HCT116 (cell line): ENCODE data around the gene ZNF497. TPM values are rescaled to one million over a fixed set of nuclear protein-coding genes. Genes with fewer than 3 reads are reported as not detected.
A peak's percentile ranks its signal among the peaks of the same experiment; 100 is the strongest.

Experiments
- ATAC-seq: fragments of 200-7000 bp; cut with Tn5 transposase; 2 replicates; pipeline ENCODE4 v1.9.1; 2020; ENCODE audit warnings: mild to moderate bottlenecking, moderate library complexity
- BruUV-seq: library from RNA; stranded (reverse); fragments of 400-500 nt; replicated peaks from 2 replicates; lab custom pipeline; 2021; lab: Mats Ljungman, UMichigan
- CTCF ChIA-PET: fragments of 300-600 bp; sonication (Branson Sonifier 250); formaldehyde crosslinking; loops from one replicate; lab custom pipeline; 2021; ENCODE audit warnings: antibody characterized with exemption; lab: Charles Lee
- POLR2A ChIA-PET: fragments of 300-600, 350-600 bp; sonication (Branson Sonifier 250); formaldehyde crosslinking; loops from one replicate; lab custom pipeline; 2021; ENCODE audit warnings: antibody characterized with exemption; lab: Charles Lee
- RAD21 ChIA-PET, 2 experiments: fragments of 300-600 bp; sonication (Branson Sonifier 250); formaldehyde crosslinking; loops; one replicate each; lab custom pipeline; 2023; ENCODE audit warnings: low total read pairs in 2 of 2; ENCODE audit not compliant: uncharacterized antibody in 2 of 2, unreplicated experiment in 2 of 2, low non-redundant PET in 1 of 2; lab: Charles Lee
- DNase-seq: peaks from one replicate; pipeline ENCODE4 v3.0.0-alpha.2; 2010; ENCODE audit warnings: low read depth, low spot score
- H2AFZ ChIP-seq: fragments of 200-600 bp; shearing (Covaris generic), sonication (generic); 2 replicates; pipeline ENCODE4 v1.6.1; 2017; ENCODE audit warnings: low read depth, mixed run types, mixed read lengths, antibody characterized with exemption, low read length; ENCODE audit not compliant: poor library complexity, severe bottlenecking
- H3K27ac ChIP-seq: 2 replicates; pipeline ENCODE4 v1.5.1; 2012; ENCODE audit warnings: low read depth, low read length
- H3K27me3 ChIP-seq: fragments of 200-600 bp; sonication (generic); 2 replicates; pipeline ENCODE4 v1.6.1; 2016; ENCODE audit warnings: mixed run types, low read length, mixed read lengths; ENCODE audit not compliant: insufficient read depth
- H3K36me3 ChIP-seq, 2 experiments: fragments of 200-500 bp in 1 of 2; fragments of 200-600 bp in 1 of 2; sonication (Bioruptor generic) in 1 of 2; sonication (generic) in 1 of 2; 2 replicates each; pipeline versions ENCODE4 v1.5.1 to v1.6.1; 2014 to 2016; ENCODE audit warnings: low read length in 2 of 2, inconsistent platforms in 1 of 2, mixed read lengths in 1 of 2, mixed run types in 1 of 2; ENCODE audit not compliant: insufficient read depth in 2 of 2, control insufficient read depth in 1 of 2
- H3K4me1 ChIP-seq, 2 experiments: fragments of 200-600 bp in 1 of 2; sonication (generic) in 1 of 2; 2 replicates each; pipeline versions ENCODE4 v1.5.1 to v1.6.1; 2012 to 2017; ENCODE audit warnings: low read length in 2 of 2, inconsistent platforms in 1 of 2, mild to moderate bottlenecking in 1 of 2, mixed read lengths in 1 of 2, mixed run types in 1 of 2, moderate library complexity in 1 of 2; ENCODE audit not compliant: insufficient read depth in 2 of 2, control insufficient read depth in 1 of 2
- H3K4me2 ChIP-seq: fragments of 200-600 bp; sonication (generic); 2 replicates; pipeline ENCODE4 v1.6.1; 2017; ENCODE audit warnings: mixed run types, low read length, mixed read lengths
- H3K4me3 ChIP-seq, 2 experiments: fragments of 200-600 bp in 1 of 2; sonication (generic) in 1 of 2; replicated peaks in 1 of 2; 2 replicates each; pipeline ENCODE4 v1.5.1; 2011 to 2016; ENCODE audit warnings: low read length in 2 of 2, control low read depth in 1 of 2, low read depth in 1 of 2, mild to moderate bottlenecking in 1 of 2, mixed read lengths in 1 of 2, mixed run types in 1 of 2
- H3K79me2 ChIP-seq: fragments of 200-600 bp; sonication (generic); 2 replicates; pipeline ENCODE4 v1.6.1; 2017; ENCODE audit warnings: mild to moderate bottlenecking, mixed run types, low read length, moderate library complexity, mixed read lengths; ENCODE audit not compliant: insufficient read depth
- H3K9ac ChIP-seq: fragments of 200-600 bp; sonication (generic); 2 replicates; pipeline ENCODE4 v1.6.1; 2016; ENCODE audit warnings: low read length, mixed read lengths
- H3K9me2 ChIP-seq: fragments of 200-600 bp; sonication (generic), shearing (Covaris generic); 2 replicates; pipeline ENCODE4 v1.6.1; 2017; ENCODE audit warnings: mixed run types, mild to moderate bottlenecking, moderate library complexity; ENCODE audit not compliant: insufficient read depth
- H3K9me3 ChIP-seq, 2 experiments: fragments of 200-500 bp in 1 of 2; fragments of 200-600 bp in 1 of 2; sonication (Bioruptor generic) in 1 of 2; sonication (generic) in 1 of 2; 2 replicates each; pipeline ENCODE4 v1.6.1; 2014 to 2017; ENCODE audit warnings: low read length in 2 of 2, mixed read lengths in 2 of 2, inconsistent platforms in 1 of 2, low read depth in 1 of 2, mild to moderate bottlenecking in 1 of 2, mixed run types in 1 of 2, moderate library complexity in 1 of 2; ENCODE audit not compliant: control insufficient read depth in 1 of 2, insufficient read depth in 1 of 2
- H4K20me1 ChIP-seq: fragments of 200-600 bp; sonication (generic), shearing (Covaris generic); 2 replicates; pipeline ENCODE4 v1.6.1; 2017; ENCODE audit warnings: mixed run types, mild to moderate bottlenecking, moderate library complexity; ENCODE audit not compliant: insufficient read depth
- CBX3 ChIP-seq: IDR thresholded peaks from 2 replicates; pipeline ENCODE4 v1.6.1; 2012; ENCODE audit warnings: low read depth
- CEBPB ChIP-seq: IDR thresholded peaks from 2 replicates; pipeline ENCODE4 v1.6.1; 2012; ENCODE audit warnings: low read depth
- EZH2 ChIP-seq: fragments of 200-600 bp; sonication (generic); IDR thresholded peaks from 2 replicates; pipeline ENCODE4 v1.6.1; 2017; ENCODE audit warnings: antibody characterized with exemption, mixed run types
- FOSL1 ChIP-seq: IDR thresholded peaks from 2 replicates; pipeline ENCODE4 v1.6.1; 2012; ENCODE audit warnings: low read depth
- JUND ChIP-seq: IDR thresholded peaks from 2 replicates; pipeline ENCODE4 v1.6.1; 2012
- POLR2A ChIP-seq: IDR thresholded peaks from 2 replicates; pipeline ENCODE4 v1.7.0; 2011; ENCODE audit warnings: borderline replicate concordance; ENCODE audit not compliant: insufficient read depth, insufficient read length; ENCODE audit errors: extremely low read depth
- POLR2AphosphoS5 ChIP-seq: IDR thresholded peaks from 2 replicates; pipeline ENCODE4 v1.6.1; 2011; ENCODE audit warnings: mild to moderate bottlenecking, low read depth, low read length, moderate library complexity
- RAD21 ChIP-seq: IDR thresholded peaks from 2 replicates; pipeline ENCODE4 v1.6.1; 2012; ENCODE audit warnings: low read depth, mild to moderate bottlenecking
- SP1 ChIP-seq: IDR thresholded peaks from 2 replicates; pipeline ENCODE4 v1.6.1; 2012; ENCODE audit warnings: low read depth
- SRF ChIP-seq: IDR thresholded peaks from 2 replicates; pipeline ENCODE4 v1.6.1; 2012; ENCODE audit warnings: low read depth
- TCF7L2 ChIP-seq: IDR thresholded peaks from 2 replicates; pipeline ENCODE4 v1.7.0; 2011; ENCODE audit warnings: borderline replicate concordance, inconsistent platforms; ENCODE audit not compliant: insufficient read depth, insufficient read length; ENCODE audit errors: extremely low read depth
- YY1 ChIP-seq: IDR thresholded peaks from 2 replicates; pipeline ENCODE4 v1.6.1; 2011; ENCODE audit warnings: low read length, low read depth, moderate library complexity, mild to moderate bottlenecking; ENCODE audit not compliant: insufficient replicate concordance; ENCODE audit errors: extremely low read depth
- ZNF274 ChIP-seq: fragments of 200-500 bp; sonication (Bioruptor generic); IDR thresholded peaks from 2 replicates; pipeline ENCODE4 v1.6.1; 2014; ENCODE audit warnings: mild to moderate bottlenecking, low read depth, low read length, inconsistent platforms
- intact Hi-C: fragments of 100-400 bp; cut with micrococcal nuclease; formaldehyde crosslinking; loops from 2 replicates; pipeline ENCODE4 v1.10.0; 2022
- total RNA-seq: library from RNA; stranded (reverse); gene quantifications from one replicate; pipeline ENCODE4 v1.2.1, GENCODE V29; 2021; ENCODE audit not compliant: unreplicated experiment
- TF ChIP-seq, protein P1 (sequence below), 3 experiments: fragments of 200-600 bp in 1 of 3; sonication (generic) in 1 of 3; IDR thresholded peaks in 2 of 3; conservative IDR thresholded peaks in 1 of 3; 2 replicates each; pipeline ENCODE4 v1.5.1; 2012 to 2017; ENCODE audit warnings: low read depth in 2 of 3, low read length in 2 of 3, antibody characterized with exemption in 1 of 3, borderline replicate concordance in 1 of 3, control low read depth in 1 of 3, mild to moderate bottlenecking in 1 of 3, mixed read lengths in 1 of 3, mixed run types in 1 of 3, moderate library complexity in 1 of 3; ENCODE audit not compliant: insufficient read depth in 1 of 3
- TF ChIP-seq, protein P2 (sequence below): IDR thresholded peaks from 2 replicates; pipeline ENCODE4 v1.6.1; 2012
- TF ChIP-seq, protein P3 (sequence below): IDR thresholded peaks from 2 replicates; pipeline ENCODE4 v1.6.1; 2011; ENCODE audit warnings: mild to moderate bottlenecking, low read length, moderate library complexity; ENCODE audit not compliant: insufficient replicate concordance; ENCODE audit errors: extremely low read depth
- TF ChIP-seq, protein P4 (sequence below): IDR thresholded peaks from 2 replicates; pipeline ENCODE4 v1.6.1; 2012
- TF ChIP-seq, protein P5 (sequence below): IDR thresholded peaks from 2 replicates; pipeline ENCODE4 v1.6.1; 2012; ENCODE audit warnings: low read depth

Gene ZNF497
- total RNA-seq, 1 experiment from 2014 or later = 5.1 TPM

DNA sequence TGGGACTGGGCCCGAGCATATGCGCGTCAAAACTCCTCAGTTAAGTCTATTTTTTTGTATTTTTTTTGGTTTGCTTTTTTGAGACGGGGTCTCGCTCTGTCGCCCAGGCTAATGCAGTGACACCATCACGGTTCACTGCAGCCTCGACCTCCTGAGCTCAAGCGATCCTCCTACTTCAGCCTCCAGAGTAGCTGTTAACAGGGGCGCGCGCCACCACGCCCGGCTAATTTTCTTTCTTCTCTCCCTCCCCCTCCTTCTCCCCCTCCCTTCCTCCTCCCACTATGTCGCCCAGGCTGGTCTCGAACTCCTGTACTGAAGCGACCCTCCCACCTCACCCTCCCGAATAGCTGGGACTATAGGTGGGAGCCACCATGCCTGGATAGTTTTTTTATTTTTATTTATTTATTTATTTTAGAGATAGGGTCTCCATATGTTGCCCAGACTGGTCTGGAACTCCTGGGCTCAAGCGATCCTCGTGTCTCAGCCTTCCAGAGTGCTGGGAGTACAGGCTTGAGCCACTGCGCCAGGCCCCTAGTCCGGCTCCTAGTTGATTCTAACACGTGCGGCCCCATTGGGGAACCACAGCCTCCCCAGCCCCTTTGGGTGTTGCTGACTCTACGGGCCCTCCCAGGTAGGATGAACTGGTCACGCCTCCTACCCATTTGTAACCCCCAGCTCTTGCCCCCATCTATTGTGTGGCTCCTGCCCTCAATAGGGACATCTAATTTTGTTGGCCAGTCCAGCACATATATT, 19.1 kb upstream of the ZNF497 start:
- intact Hi-C loops = loop anchor here (1.0 kb wide), 1 partner anchor 19 kb away; the partner anchor contains the start of gene ZNF497

More for the DNA sequence above, 19.1 kb upstream of the ZNF497 start:
- CTCF ChIA-PET = no interaction called here
- DNase-seq (no peak), ATAC-seq (no peak)
- RAD21 ChIA-PET = no interaction called here
- peak overlapping the region; percentile 92 for H3K27ac ChIP-seq
- H3K4me2 ChIP-seq = peak overlapping the region; percentile 100
- no peaks in the 10 kb centered on the region for H3K9me3 ChIP-seq
- TF ChIP-seq SP1 = no peak
- no peak for TF ChIP-seq EZH2
- TF ChIP-seq ZNF274 = no peak
- TF ChIP-seq FOSL1 = no peak
- TF ChIP-seq, protein P1, sequence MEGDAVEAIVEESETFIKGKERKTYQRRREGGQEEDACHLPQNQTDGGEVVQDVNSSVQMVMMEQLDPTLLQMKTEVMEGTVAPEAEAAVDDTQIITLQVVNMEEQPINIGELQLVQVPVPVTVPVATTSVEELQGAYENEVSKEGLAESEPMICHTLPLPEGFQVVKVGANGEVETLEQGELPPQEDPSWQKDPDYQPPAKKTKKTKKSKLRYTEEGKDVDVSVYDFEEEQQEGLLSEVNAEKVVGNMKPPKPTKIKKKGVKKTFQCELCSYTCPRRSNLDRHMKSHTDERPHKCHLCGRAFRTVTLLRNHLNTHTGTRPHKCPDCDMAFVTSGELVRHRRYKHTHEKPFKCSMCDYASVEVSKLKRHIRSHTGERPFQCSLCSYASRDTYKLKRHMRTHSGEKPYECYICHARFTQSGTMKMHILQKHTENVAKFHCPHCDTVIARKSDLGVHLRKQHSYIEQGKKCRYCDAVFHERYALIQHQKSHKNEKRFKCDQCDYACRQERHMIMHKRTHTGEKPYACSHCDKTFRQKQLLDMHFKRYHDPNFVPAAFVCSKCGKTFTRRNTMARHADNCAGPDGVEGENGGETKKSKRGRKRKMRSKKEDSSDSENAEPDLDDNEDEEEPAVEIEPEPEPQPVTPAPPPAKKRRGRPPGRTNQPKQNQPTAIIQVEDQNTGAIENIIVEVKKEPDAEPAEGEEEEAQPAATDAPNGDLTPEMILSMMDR (IDR thresholded peaks at IDR 0.05 in 2 of 3, conservative IDR thresholded peaks at IDR 0.05 in 1 of 3; ENCODE audit: borderline replicate concordance in 1 of 3, insufficient read depth in 1 of 3, low read depth in 2 of 3, low read length in 2 of 3) = no peak
- no peak for TF ChIP-seq CBX3
- TF ChIP-seq, protein P2, sequence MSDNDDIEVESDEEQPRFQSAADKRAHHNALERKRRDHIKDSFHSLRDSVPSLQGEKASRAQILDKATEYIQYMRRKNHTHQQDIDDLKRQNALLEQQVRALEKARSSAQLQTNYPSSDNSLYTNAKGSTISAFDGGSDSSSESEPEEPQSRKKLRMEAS = no peak
- no peak for TF ChIP-seq CEBPB
- TF ChIP-seq TCF7L2 = no peak
- TF ChIP-seq RAD21 = no peak
- no peak for TF ChIP-seq YY1
- TF ChIP-seq POLR2AphosphoS5 = no peak
- TF ChIP-seq, protein P3, sequence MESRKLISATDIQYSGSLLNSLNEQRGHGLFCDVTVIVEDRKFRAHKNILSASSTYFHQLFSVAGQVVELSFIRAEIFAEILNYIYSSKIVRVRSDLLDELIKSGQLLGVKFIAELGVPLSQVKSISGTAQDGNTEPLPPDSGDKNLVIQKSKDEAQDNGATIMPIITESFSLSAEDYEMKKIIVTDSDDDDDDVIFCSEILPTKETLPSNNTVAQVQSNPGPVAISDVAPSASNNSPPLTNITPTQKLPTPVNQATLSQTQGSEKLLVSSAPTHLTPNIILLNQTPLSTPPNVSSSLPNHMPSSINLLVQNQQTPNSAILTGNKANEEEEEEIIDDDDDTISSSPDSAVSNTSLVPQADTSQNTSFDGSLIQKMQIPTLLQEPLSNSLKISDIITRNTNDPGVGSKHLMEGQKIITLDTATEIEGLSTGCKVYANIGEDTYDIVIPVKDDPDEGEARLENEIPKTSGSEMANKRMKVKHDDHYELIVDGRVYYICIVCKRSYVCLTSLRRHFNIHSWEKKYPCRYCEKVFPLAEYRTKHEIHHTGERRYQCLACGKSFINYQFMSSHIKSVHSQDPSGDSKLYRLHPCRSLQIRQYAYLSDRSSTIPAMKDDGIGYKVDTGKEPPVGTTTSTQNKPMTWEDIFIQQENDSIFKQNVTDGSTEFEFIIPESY = no peak
- TF ChIP-seq, protein P4, sequence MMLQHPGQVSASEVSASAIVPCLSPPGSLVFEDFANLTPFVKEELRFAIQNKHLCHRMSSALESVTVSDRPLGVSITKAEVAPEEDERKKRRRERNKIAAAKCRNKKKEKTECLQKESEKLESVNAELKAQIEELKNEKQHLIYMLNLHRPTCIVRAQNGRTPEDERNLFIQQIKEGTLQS = no peak
- TF ChIP-seq SRF = no peak
- TF ChIP-seq POLR2A = no peak
- TF ChIP-seq JUND = no peak
- TF ChIP-seq, protein P5, sequence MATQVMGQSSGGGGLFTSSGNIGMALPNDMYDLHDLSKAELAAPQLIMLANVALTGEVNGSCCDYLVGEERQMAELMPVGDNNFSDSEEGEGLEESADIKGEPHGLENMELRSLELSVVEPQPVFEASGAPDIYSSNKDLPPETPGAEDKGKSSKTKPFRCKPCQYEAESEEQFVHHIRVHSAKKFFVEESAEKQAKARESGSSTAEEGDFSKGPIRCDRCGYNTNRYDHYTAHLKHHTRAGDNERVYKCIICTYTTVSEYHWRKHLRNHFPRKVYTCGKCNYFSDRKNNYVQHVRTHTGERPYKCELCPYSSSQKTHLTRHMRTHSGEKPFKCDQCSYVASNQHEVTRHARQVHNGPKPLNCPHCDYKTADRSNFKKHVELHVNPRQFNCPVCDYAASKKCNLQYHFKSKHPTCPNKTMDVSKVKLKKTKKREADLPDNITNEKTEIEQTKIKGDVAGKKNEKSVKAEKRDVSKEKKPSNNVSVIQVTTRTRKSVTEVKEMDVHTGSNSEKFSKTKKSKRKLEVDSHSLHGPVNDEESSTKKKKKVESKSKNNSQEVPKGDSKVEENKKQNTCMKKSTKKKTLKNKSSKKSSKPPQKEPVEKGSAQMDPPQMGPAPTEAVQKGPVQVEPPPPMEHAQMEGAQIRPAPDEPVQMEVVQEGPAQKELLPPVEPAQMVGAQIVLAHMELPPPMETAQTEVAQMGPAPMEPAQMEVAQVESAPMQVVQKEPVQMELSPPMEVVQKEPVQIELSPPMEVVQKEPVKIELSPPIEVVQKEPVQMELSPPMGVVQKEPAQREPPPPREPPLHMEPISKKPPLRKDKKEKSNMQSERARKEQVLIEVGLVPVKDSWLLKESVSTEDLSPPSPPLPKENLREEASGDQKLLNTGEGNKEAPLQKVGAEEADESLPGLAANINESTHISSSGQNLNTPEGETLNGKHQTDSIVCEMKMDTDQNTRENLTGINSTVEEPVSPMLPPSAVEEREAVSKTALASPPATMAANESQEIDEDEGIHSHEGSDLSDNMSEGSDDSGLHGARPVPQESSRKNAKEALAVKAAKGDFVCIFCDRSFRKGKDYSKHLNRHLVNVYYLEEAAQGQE = no peak
- POLR2A ChIA-PET = interaction anchor here (0.6 kb wide), 1 partner anchor 139 kb away, joined by 3 read pairs; no protein-coding TSS in a partner anchor
- H3K4me1 ChIP-seq = peaks cover 18 to 40% of the 10 kb centered on the region in 2 experiments
- BruUV-seq = TSS peak; percentile 51
- peak overlapping the region; percentile 59 to 92 for H3K4me3 ChIP-seq
- H3K36me3 ChIP-seq = 0 out of 4 replicates have a peak, but pooled peaks cover 0 to 2% of the 10 kb centered on the region in 2 experiments
- no peak overlapping the region for H2AFZ ChIP-seq
- H3K27me3 ChIP-seq = no peaks in the 10 kb centered on the region
- H3K9ac ChIP-seq = peak overlapping the region; percentile 89
- H3K9me2 ChIP-seq = no peaks in the 10 kb centered on the region
- H3K79me2 ChIP-seq = peaks cover 24% of the 10 kb centered on the region
- H4K20me1 ChIP-seq = no peaks in the 10 kb centered on the region
